ENCODE data around the gene FAM20A.

FAM20A gene

GRCh38 chr17:68600067-68600930 lies 868 bp downstream of the FAM20A start:
- no peak overlapping the region for H3K27ac ChIP-seq
- TF ChIP-seq, protein P1, sequence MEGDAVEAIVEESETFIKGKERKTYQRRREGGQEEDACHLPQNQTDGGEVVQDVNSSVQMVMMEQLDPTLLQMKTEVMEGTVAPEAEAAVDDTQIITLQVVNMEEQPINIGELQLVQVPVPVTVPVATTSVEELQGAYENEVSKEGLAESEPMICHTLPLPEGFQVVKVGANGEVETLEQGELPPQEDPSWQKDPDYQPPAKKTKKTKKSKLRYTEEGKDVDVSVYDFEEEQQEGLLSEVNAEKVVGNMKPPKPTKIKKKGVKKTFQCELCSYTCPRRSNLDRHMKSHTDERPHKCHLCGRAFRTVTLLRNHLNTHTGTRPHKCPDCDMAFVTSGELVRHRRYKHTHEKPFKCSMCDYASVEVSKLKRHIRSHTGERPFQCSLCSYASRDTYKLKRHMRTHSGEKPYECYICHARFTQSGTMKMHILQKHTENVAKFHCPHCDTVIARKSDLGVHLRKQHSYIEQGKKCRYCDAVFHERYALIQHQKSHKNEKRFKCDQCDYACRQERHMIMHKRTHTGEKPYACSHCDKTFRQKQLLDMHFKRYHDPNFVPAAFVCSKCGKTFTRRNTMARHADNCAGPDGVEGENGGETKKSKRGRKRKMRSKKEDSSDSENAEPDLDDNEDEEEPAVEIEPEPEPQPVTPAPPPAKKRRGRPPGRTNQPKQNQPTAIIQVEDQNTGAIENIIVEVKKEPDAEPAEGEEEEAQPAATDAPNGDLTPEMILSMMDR (conservative IDR thresholded peaks at IDR 0.05): no peak

DNA sequence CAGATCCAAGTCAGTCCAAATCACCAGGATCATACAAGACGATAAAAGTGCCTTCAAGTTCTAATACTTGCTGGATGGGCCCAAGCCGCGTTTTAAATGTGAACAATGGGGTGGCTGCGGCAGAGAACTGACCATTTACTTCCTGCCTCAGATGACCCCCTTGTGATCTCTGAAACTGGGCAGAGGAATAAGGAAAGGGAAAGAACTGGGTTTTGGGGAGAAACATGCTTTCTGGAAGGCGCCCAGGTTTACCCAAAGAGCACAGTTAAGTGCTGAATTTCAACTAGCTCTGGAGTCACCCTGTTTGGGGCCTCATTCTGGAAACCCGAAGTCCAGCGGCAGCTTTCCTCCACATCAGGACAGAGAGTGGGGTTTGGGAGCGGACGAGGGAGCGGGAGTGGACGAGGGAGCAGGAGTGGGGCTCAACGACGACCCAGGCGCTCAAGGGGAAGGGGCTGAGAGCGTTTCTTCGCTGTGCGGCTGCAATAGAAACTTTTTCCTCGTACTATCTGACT lies 1.6 kb downstream of the FAM20A start:
- TF ChIP-seq, protein P1 (conservative IDR thresholded peaks at IDR 0.05): no peak
- no peak overlapping the region for H3K27ac ChIP-seq

GRCh38 chr17:68599091-68599490 lies 2.1 kb downstream of the FAM20A start:
- TF ChIP-seq, protein P1 (conservative IDR thresholded peaks at IDR 0.05): no peak
- no peak overlapping the region for H3K27ac ChIP-seq

DNA sequence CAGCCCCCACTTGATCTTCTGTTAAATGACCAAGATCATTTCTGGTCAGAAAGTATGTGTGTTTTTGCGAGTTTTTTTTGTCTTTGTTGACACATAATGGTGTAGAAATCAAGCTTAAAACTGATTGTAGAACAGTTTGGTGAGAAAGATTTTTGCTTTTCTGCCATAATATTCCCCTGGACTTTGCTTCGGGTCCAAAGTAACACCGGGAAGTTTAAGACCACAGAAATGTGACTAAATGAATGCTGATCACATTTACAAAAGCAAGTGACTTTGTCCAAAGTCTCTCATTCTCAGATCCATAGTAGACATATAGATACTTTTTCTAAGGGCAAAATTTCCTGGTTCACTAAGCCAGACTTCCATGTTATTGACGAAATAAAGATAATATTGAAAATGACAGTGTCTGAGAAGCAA lies 2.6 kb downstream of the FAM20A start:
- TF ChIP-seq, protein P1 (conservative IDR thresholded peaks at IDR 0.05): no peak
- H3K27ac ChIP-seq: no peak overlapping the region

GRCh38 chr17:68598074-68598473 lies 3.1 kb downstream of the FAM20A start:
- TF ChIP-seq, protein P1 (conservative IDR thresholded peaks at IDR 0.05): no peak
- no peak overlapping the region for H3K27ac ChIP-seq

- TF ChIP-seq, protein P1 (conservative IDR thresholded peaks at IDR 0.05): no peak
- H3K27ac ChIP-seq: no peak overlapping the region
These were observed 4.7 kb downstream of the FAM20A start for GRCh38 chr17:68596411-68596945.

DNA sequence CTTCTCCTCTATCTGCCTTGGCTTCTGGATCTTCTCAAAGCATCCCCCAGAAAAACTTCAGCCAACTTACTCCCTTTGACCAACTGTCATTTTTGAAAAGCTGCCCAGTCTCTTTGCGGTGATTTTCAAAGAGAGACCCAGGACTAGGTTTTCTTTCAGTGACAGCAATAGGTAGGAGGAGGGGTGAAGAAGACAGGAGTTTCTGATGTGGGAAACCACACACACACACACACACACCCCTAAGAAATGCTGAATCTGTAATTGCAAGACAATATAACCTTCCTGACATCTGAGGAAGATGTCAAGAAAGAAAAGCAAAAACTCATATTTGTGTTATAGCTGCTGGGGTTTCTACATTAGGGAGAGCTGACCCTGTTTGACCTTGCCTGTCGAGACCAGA lies 5.2 kb downstream of the FAM20A start:
- TF ChIP-seq, protein P1 (conservative IDR thresholded peaks at IDR 0.05): no peak

More for the DNA sequence above, 5.2 kb downstream of the FAM20A start:
- no peak overlapping the region for H3K27ac ChIP-seq
